Rectal smooth muscle tissue (tissue), 1 donor: ENCODE measurements around the gene KLHL6.
"Not testable (repeated sequence)": the region's sequence is repeated elsewhere in the genome, so short reads cannot be mapped to it uniquely, and the experiment has no call there.

Source experiments
- H3K27ac ChIP-seq: one replicate; pipeline ENCODE4 v1.7.0; 2013; ENCODE audit warnings: low read depth, low read length, inconsistent platforms
- H3K27me3 ChIP-seq: one replicate; pipeline ENCODE4 v1.7.0; 2013; ENCODE audit warnings: low read length; ENCODE audit not compliant: control insufficient read depth, insufficient read depth
- H3K36me3 ChIP-seq: one replicate; pipeline ENCODE4 v1.7.0; 2013; ENCODE audit warnings: low read length; ENCODE audit not compliant: control insufficient read depth, insufficient read depth
- H3K4me1 ChIP-seq: one replicate; pipeline ENCODE4 v1.7.0; 2013; ENCODE audit warnings: low read length; ENCODE audit not compliant: control insufficient read depth, insufficient read depth
- H3K4me3 ChIP-seq: one replicate; pipeline ENCODE4 v1.7.0; 2013; ENCODE audit warnings: low read length
- H3K9ac ChIP-seq: one replicate; pipeline ENCODE4 v1.7.0; 2013; ENCODE audit warnings: low read length

The KLHL6 gene

GRCh38 chr3:183524476-183524875 lies 31.0 kb downstream of the KLHL6 start:
- no peak overlapping the region for H3K4me3 ChIP-seq
- no peaks in the 10 kb centered on the region for H3K36me3 ChIP-seq
- H3K9ac ChIP-seq, result no peak overlapping the region
- H3K27ac ChIP-seq, result no peak overlapping the region
- no peaks in the 10 kb centered on the region for H3K4me1 ChIP-seq
- H3K27me3 ChIP-seq, result no peaks in the 10 kb centered on the region

GRCh38 chr3:183520741-183521556 lies 34.6 kb downstream of the KLHL6 start:
- H3K4me1 ChIP-seq, H3K4me3 ChIP-seq, H3K36me3 ChIP-seq, H3K27me3 ChIP-seq, H3K9ac ChIP-seq, H3K27ac ChIP-seq: not testable (repeated sequence)

GRCh38 chr3:183520295-183520694 lies 35.2 kb downstream of the KLHL6 start:
- H3K4me1 ChIP-seq, H3K9ac ChIP-seq, H3K27me3 ChIP-seq, H3K27ac ChIP-seq, H3K4me3 ChIP-seq, H3K36me3 ChIP-seq: not testable (repeated sequence)

- Histone ChIP-seq H3K27ac (no peak overlapping the region), H3K4me3 (no peak overlapping the region), H3K27me3 (no peaks in the 10 kb centered on the region), H3K9ac (no peak overlapping the region), H3K36me3 (no peaks in the 10 kb centered on the region), H3K4me1 (no peaks in the 10 kb centered on the region)
Measured at GRCh38 chr3:183519891-183520290, 35.6 kb downstream of the KLHL6 start.

GRCh38 chr3:183518491-183519251 lies 36.8 kb downstream of the KLHL6 start:
- Histone ChIP-seq H3K9ac (no peak overlapping the region), H3K27ac (no peak overlapping the region), H3K36me3 (no peaks in the 10 kb centered on the region)

GRCh38 chr3:183517607-183518006 lies 37.9 kb downstream of the KLHL6 start:
- H3K4me3 ChIP-seq, result no peak overlapping the region
- H3K9ac ChIP-seq, result no peak overlapping the region
- no peaks in the 10 kb centered on the region for H3K36me3 ChIP-seq
- H3K27me3 ChIP-seq, result no peaks in the 10 kb centered on the region
- H3K4me1 ChIP-seq, result no peaks in the 10 kb centered on the region
- no peak overlapping the region for H3K27ac ChIP-seq

More at GRCh38 chr3:183518491-183519251, 36.8 kb downstream of the KLHL6 start:
- no peak overlapping the region for H3K4me3 ChIP-seq
- H3K27me3 ChIP-seq, result no peaks in the 10 kb centered on the region
- no peaks in the 10 kb centered on the region for H3K4me1 ChIP-seq

GRCh38 chr3:183515968-183516851 lies 39.3 kb downstream of the KLHL6 start:
- no peak overlapping the region for H3K4me3 ChIP-seq
- no peaks in the 10 kb centered on the region for H3K4me1 ChIP-seq
- no peaks in the 10 kb centered on the region for H3K36me3 ChIP-seq
- no peak overlapping the region for H3K9ac ChIP-seq
- no peaks in the 10 kb centered on the region for H3K27me3 ChIP-seq
- H3K27ac ChIP-seq, result no peak overlapping the region

- Histone ChIP-seq H3K36me3 (no peaks in the 10 kb centered on the region), H3K4me1 (no peaks in the 10 kb centered on the region), H3K27me3 (no peaks in the 10 kb centered on the region), H3K27ac (no peak overlapping the region), H3K4me3 (no peak overlapping the region), H3K9ac (no peak overlapping the region)
Measured at GRCh38 chr3:183514021-183514420, 41.5 kb downstream of the KLHL6 start.

GRCh38 chr3:183513046-183513706 lies 42.3 kb downstream of the KLHL6 start:
- Histone ChIP-seq H3K9ac (no peak overlapping the region), H3K27me3 (no peaks in the 10 kb centered on the region), H3K36me3 (no peaks in the 10 kb centered on the region), H3K27ac (no peak overlapping the region), H3K4me3 (no peak overlapping the region), H3K4me1 (no peaks in the 10 kb centered on the region)

GRCh38 chr3:183511286-183512131 lies 44.0 kb downstream of the KLHL6 start:
- not testable (repeated sequence) for H3K4me3 ChIP-seq, H3K36me3 ChIP-seq, H3K4me1 ChIP-seq, H3K27me3 ChIP-seq, H3K9ac ChIP-seq, H3K27ac ChIP-seq

GRCh38 chr3:183508821-183509220 lies 46.7 kb downstream of the KLHL6 start:
- Histone ChIP-seq H3K27me3 (no peaks in the 10 kb centered on the region), H3K9ac (no peak overlapping the region)

More at GRCh38 chr3:183508821-183509220, 46.7 kb downstream of the KLHL6 start:
- no peak overlapping the region for H3K4me3 ChIP-seq
- H3K4me1 ChIP-seq, result no peaks in the 10 kb centered on the region
- H3K27ac ChIP-seq, result no peak overlapping the region
- H3K36me3 ChIP-seq, result no peaks in the 10 kb centered on the region
